H9 (cell line): ENCODE results near the gene DEAF1. TPM values are rescaled to one million over a fixed set of nuclear protein-coding genes. Genes with fewer than 3 reads are reported as not detected.

Experiments used
- DNase-seq: peaks from one replicate; pipeline ENCODE4 v3.0.0-alpha.2; 2017
- H2AFZ ChIP-seq: one replicate; pipeline ENCODE4 v1.6.1; 2013; ENCODE audit warnings: mild to moderate bottlenecking, low read length, control low read depth, moderate library complexity
- H2AK5ac ChIP-seq: 2 replicates; pipeline ENCODE4 v1.6.1; 2013; ENCODE audit warnings: low read length, control low read depth, mixed read lengths; ENCODE audit not compliant: insufficient read length
- H2BK120ac ChIP-seq: one replicate; pipeline ENCODE4 v1.6.1; 2013; ENCODE audit warnings: low read depth, mild to moderate bottlenecking, low read length, control low read depth, inconsistent platforms; ENCODE audit not compliant: poor library complexity, severe bottlenecking
- H2BK12ac ChIP-seq: 2 replicates; pipeline ENCODE4 v1.6.1; 2013; ENCODE audit warnings: low read length, control low read depth, mixed read lengths, low read depth; ENCODE audit not compliant: insufficient read length
- H2BK15ac ChIP-seq: 2 replicates; pipeline ENCODE4 v1.6.1; 2013; ENCODE audit warnings: low read depth, low read length, control low read depth
- H2BK20ac ChIP-seq: one replicate; pipeline ENCODE4 v1.6.1; 2013; ENCODE audit warnings: low read depth, mild to moderate bottlenecking, low read length, control low read depth, inconsistent platforms; ENCODE audit not compliant: poor library complexity, severe bottlenecking
- H2BK5ac ChIP-seq: 2 replicates; pipeline ENCODE4 v1.6.1; 2013; ENCODE audit warnings: low read length, control low read depth, mixed read lengths; ENCODE audit not compliant: insufficient read length
- H3K14ac ChIP-seq: 2 replicates; pipeline ENCODE4 v1.6.1; 2013; ENCODE audit warnings: low read length, control low read depth; ENCODE audit not compliant: insufficient read depth
- H3K18ac ChIP-seq: 2 replicates; pipeline ENCODE4 v1.6.1; 2013; ENCODE audit warnings: low read depth, mild to moderate bottlenecking, mixed read lengths, low read length, control low read depth; ENCODE audit not compliant: insufficient read length
- H3K23ac ChIP-seq: 2 replicates; pipeline ENCODE4 v1.6.1; 2013; ENCODE audit warnings: low read length, control low read depth, mixed read lengths, low read depth; ENCODE audit not compliant: insufficient read length
- H3K23me2 ChIP-seq: 2 replicates; pipeline ENCODE4 v1.6.1; 2013; ENCODE audit warnings: low read depth, mild to moderate bottlenecking, mixed read lengths, low read length, control low read depth; ENCODE audit not compliant: insufficient read length, poor library complexity, severe bottlenecking
- H3K27ac ChIP-seq: 2 replicates; pipeline ENCODE4 v1.5.1; 2013; ENCODE audit warnings: low read length, control low read depth, mixed read lengths, low read depth; ENCODE audit not compliant: insufficient read length
- H3K27me3 ChIP-seq: 2 replicates; pipeline ENCODE4 v1.6.1; 2013; ENCODE audit warnings: low read length, control low read depth, inconsistent platforms; ENCODE audit not compliant: insufficient read depth
- H3K4ac ChIP-seq: 2 replicates; pipeline ENCODE4 v1.6.1; 2013; ENCODE audit warnings: low read depth, mild to moderate bottlenecking, control low read depth, inconsistent platforms, low read length, moderate library complexity
- H3K4me1 ChIP-seq: 2 replicates; pipeline ENCODE4 v1.6.1; 2013; ENCODE audit warnings: low read length, control low read depth, inconsistent platforms; ENCODE audit not compliant: insufficient read depth
- H3K4me2 ChIP-seq: 2 replicates; pipeline ENCODE4 v1.6.1; 2013; ENCODE audit warnings: low read length, control low read depth, mixed read lengths; ENCODE audit not compliant: insufficient read length, insufficient read depth
- H3K56ac ChIP-seq: 2 replicates; pipeline ENCODE4 v1.6.1; 2013; ENCODE audit warnings: low read depth, mild to moderate bottlenecking, mixed read lengths, low read length, control low read depth; ENCODE audit not compliant: insufficient read length
- H3K79me1 ChIP-seq: 2 replicates; pipeline ENCODE4 v1.6.1; 2013; ENCODE audit warnings: low read depth, mild to moderate bottlenecking, moderate library complexity, low read length, control low read depth, inconsistent platforms; ENCODE audit not compliant: insufficient read depth, poor library complexity, severe bottlenecking
- H3K79me2 ChIP-seq: 2 replicates; pipeline ENCODE4 v1.6.1; 2013; ENCODE audit warnings: low read length, control low read depth, inconsistent platforms; ENCODE audit not compliant: insufficient read depth
- H3K9ac ChIP-seq: 2 replicates; pipeline ENCODE4 v1.6.1; 2013; ENCODE audit warnings: low read length, control low read depth, mixed read lengths; ENCODE audit not compliant: insufficient read length; ENCODE audit errors: extremely low read depth
- H3K9me3 ChIP-seq: one replicate; pipeline ENCODE4 v1.6.1; 2013; ENCODE audit warnings: low read depth, low read length, inconsistent platforms; ENCODE audit not compliant: control insufficient read depth
- H3T11ph ChIP-seq: one replicate; pipeline ENCODE4 v1.6.1; 2013; ENCODE audit warnings: mild to moderate bottlenecking, low read length, control low read depth, inconsistent platforms
- H4K20me1 ChIP-seq: one replicate; pipeline ENCODE4 v1.6.1; 2013; ENCODE audit not compliant: control insufficient read depth, insufficient read length, insufficient read depth
- H4K5ac ChIP-seq: 2 replicates; pipeline ENCODE4 v1.6.1; 2013; ENCODE audit warnings: low read depth, mild to moderate bottlenecking, mixed read lengths, low read length, control low read depth; ENCODE audit not compliant: insufficient read length
- H4K8ac ChIP-seq: replicated peaks from 2 replicates; pipeline ENCODE4 v1.6.1; 2013; ENCODE audit warnings: low read length, control low read depth, mixed read lengths, low read depth; ENCODE audit not compliant: insufficient read length
- H4K91ac ChIP-seq: 2 replicates; pipeline ENCODE4 v1.6.1; 2013; ENCODE audit warnings: low read depth, mild to moderate bottlenecking, moderate library complexity, mixed read lengths, low read length, control low read depth; ENCODE audit not compliant: insufficient read length
- H3K27ac Mint-ChIP-seq, 3 experiments: 2 replicates in 2 of 3; 3 replicates in 1 of 3; pipeline ENCODE4 v1.8.0; 2020 to 2021; ENCODE audit warnings: mixed read lengths in 3 of 3, mild to moderate bottlenecking in 1 of 3, moderate library complexity in 1 of 3
- H3K27me3 Mint-ChIP-seq: 2 replicates; pipeline ENCODE4 v1.8.0; 2021; ENCODE audit warnings: low read depth, mild to moderate bottlenecking, moderate library complexity, mixed read lengths
- H3K36me3 Mint-ChIP-seq, 3 experiments: 2 replicates in 2 of 3; 3 replicates in 1 of 3; pipeline ENCODE4 v1.8.0; 2020 to 2021; ENCODE audit warnings: low read depth in 3 of 3, mixed read lengths in 3 of 3; ENCODE audit not compliant: insufficient read depth in 1 of 3
- H3K4me1 Mint-ChIP-seq, 2 experiments: 2 replicates each; pipeline ENCODE4 v1.8.0; 2020; ENCODE audit warnings: mixed read lengths in 2 of 2
- H3K4me3 Mint-ChIP-seq, 2 experiments: 2 replicates in 1 of 2; 3 replicates in 1 of 2; pipeline ENCODE4 v1.8.0; 2020 to 2021; ENCODE audit warnings: mild to moderate bottlenecking in 2 of 2, mixed read lengths in 2 of 2, moderate library complexity in 1 of 2
- H3K9me3 Mint-ChIP-seq, 2 experiments: 2 replicates in 1 of 2; 3 replicates in 1 of 2; pipeline ENCODE4 v1.8.0; 2020; ENCODE audit warnings: mild to moderate bottlenecking in 2 of 2, mixed read lengths in 2 of 2, moderate library complexity in 1 of 2
- CTCF ChIP-seq: fragments of 200-600 bp; sonication (generic); conservative IDR thresholded peaks from 3 replicates; pipeline ENCODE4 v1.8.0; 2021; ENCODE audit warnings: antibody characterized with exemption, mild to moderate bottlenecking
- WGBS: extraction: QIAGEN DNeasy Blood & Tissue Kit; methylation state at CpG from one replicate; pipeline ENCODE4 v1.1.7; 2013; ENCODE audit warnings: missing lambda C conversion rate, low lambda C conversion rate, mixed read lengths; ENCODE audit not compliant: insufficient read length; ENCODE audit errors: extremely low coverage; 5-methylcytosine and 5-hydroxymethylcytosine counted together
- total RNA-seq: library from RNA; stranded (reverse); gene quantifications from 2 replicates; pipeline ENCODE4 v1.2.1, GENCODE V29; 2021

The DEAF1 gene
- total RNA-seq, 1 experiment from 2014 or later = 67.3 TPM

DNA sequence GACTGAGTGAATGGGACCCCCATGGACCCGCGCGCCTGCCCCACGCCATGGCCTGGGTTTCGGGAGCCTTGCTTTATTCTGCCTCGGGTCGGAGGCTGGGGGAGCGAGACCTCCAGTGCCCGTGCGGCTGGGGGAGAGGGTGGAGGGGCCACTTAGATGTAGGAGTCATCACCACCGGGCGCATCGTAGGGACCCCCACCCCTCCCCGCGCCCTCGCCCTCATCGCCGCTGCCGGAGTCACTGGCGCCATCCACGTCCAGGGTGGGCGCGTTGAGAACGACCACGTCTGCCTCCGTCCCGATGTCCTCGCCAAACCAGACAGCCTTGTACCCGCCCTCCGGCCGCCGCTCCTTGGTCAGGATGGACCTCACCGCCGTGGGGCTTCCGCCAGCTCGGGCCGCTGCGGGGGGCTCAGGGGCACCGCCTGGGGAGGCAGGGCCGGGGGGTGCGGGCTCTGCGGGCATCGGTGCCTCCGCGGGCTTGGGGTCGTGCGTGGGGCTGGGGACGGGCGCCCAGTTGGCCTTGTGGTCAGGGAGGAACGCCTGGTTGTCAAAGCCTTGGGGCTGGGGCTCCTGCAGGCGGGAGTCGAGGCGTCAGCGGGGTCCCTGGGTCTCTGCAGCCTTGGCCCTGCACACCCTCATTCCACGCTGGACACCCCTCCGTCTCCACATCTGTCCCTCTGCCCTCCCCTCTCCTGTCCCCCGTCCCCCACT is 77.7 kb downstream of the DEAF1 start:
- H3K9ac ChIP-seq = no peak overlapping the region
- no peak overlapping the region for H3K4me2 ChIP-seq
- H3K27ac ChIP-seq = no peak overlapping the region
- H4K20me1 ChIP-seq = no peaks in the 10 kb centered on the region
- Mint-ChIP-seq H3K27me3 (no peaks in the 10 kb centered on the region), H3K9me3 (no peaks in the 10 kb centered on the region), H3K27ac (no peak overlapping the region), H3K4me1 (peaks cover under 1 to 3% of the 10 kb centered on the region in 2 experiments; a peak in 2 of 4 replicates), H3K36me3 (peaks cover 0 to 9% (median 5%) of the 10 kb centered on the region in 3 experiments; a peak in 4 of 7 replicates), H3K4me3 (no peak overlapping the region)
- no peak overlapping the region for H3K56ac ChIP-seq
- no peak overlapping the region for H2BK5ac ChIP-seq
- no peak overlapping the region for H3K4ac ChIP-seq
- no peaks in the 10 kb centered on the region for H3K27me3 ChIP-seq
- no peak for TF ChIP-seq CTCF
- H3K14ac ChIP-seq = no peak overlapping the region
- H4K91ac ChIP-seq = no peak overlapping the region
- H3K23me2 ChIP-seq = peaks cover 4% of the 10 kb centered on the region
- H2AFZ ChIP-seq = no peak overlapping the region
- no peak overlapping the region for H2BK12ac ChIP-seq
- H3K18ac ChIP-seq = no peak overlapping the region
- WGBS = no CpG with 5 or more reads among the region's 57 CpGs
- no peaks in the 10 kb centered on the region for H3K9me3 ChIP-seq
- no peak for DNase-seq
- H3K79me2 ChIP-seq = no peaks in the 10 kb centered on the region
- no peak overlapping the region for H3K23ac ChIP-seq
- no peak overlapping the region for H2BK15ac ChIP-seq
- H2AK5ac ChIP-seq = no peak overlapping the region
- H4K5ac ChIP-seq = no peak overlapping the region
- H2BK20ac ChIP-seq = no peak overlapping the region
- H3K4me1 ChIP-seq = no peaks in the 10 kb centered on the region
- no peak overlapping the region for H2BK120ac ChIP-seq
- H3T11ph ChIP-seq = no peak overlapping the region
- no peaks in the 10 kb centered on the region for H3K79me1 ChIP-seq
- no peak overlapping the region for H4K8ac ChIP-seq
